Measurements from ENCODE around the gene CACNG1. TPM values are rescaled to one million over a fixed set of nuclear protein-coding genes. Genes with fewer than 3 reads are reported as not detected.

CACNG1 gene
- total and polyA plus RNA-seq, 2 experiments from 2014 or later, result not detected

DNA sequence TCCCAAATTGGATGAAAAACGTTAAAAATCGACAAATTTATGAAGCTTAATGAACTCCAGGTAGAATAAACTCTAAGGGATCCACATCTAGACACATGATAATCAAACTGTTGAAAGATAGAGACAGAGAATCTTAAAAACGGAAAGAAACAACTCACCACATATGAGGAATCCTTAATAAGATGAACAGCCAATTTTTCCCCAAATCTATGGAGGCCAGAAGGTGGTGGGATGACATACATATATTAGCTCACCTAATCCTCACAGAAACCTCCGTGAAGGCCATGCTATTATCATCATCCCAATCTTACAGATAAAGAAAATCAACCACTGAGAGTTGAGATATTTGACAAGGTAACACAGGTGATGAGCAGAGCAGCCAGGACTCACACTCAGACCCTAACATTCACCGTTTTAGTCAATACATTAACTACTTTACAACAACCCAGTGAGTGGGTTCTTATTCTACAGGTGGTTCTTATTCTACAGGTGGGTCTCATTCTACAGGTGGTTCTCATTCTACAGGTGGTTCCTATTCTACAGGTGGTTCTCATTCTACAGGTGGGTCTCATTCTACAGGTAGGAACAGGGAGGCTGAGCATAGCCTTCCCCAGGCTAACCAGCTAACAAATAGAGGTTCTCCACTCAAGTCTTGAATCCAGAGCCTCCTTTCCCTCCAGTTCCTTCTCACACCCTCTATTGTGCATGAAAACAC, 4.8 kb downstream of the CACNG1 start:
- Histone ChIP-seq H2AFZ (no peak overlapping the region), H3K4me3 (no peak overlapping the region), H3K27ac (no peak overlapping the region), H3K79me2 (no peaks in the 10 kb centered on the region), H3K9me3 (ENCODE audit: low read depth) (peaks cover 11% of the 10 kb centered on the region), H3K4me2 (no peak overlapping the region), H3K36me3 (replicated peaks; ENCODE audit: insufficient read depth, low read depth) (no peaks in the 10 kb centered on the region), H3K4me1 (ENCODE audit: insufficient read depth) (no peaks in the 10 kb centered on the region), H3K27me3 (no peaks in the 10 kb centered on the region), H3K9me2 (replicated peaks; ENCODE audit: insufficient read depth) (no peaks in the 10 kb centered on the region), H4K20me1 (ENCODE audit: insufficient read depth, poor library complexity, severe bottlenecking) (no peaks in the 10 kb centered on the region)
- no peak for DNase-seq (ENCODE audit: low spot score)
- TF ChIP-seq, protein P1, sequence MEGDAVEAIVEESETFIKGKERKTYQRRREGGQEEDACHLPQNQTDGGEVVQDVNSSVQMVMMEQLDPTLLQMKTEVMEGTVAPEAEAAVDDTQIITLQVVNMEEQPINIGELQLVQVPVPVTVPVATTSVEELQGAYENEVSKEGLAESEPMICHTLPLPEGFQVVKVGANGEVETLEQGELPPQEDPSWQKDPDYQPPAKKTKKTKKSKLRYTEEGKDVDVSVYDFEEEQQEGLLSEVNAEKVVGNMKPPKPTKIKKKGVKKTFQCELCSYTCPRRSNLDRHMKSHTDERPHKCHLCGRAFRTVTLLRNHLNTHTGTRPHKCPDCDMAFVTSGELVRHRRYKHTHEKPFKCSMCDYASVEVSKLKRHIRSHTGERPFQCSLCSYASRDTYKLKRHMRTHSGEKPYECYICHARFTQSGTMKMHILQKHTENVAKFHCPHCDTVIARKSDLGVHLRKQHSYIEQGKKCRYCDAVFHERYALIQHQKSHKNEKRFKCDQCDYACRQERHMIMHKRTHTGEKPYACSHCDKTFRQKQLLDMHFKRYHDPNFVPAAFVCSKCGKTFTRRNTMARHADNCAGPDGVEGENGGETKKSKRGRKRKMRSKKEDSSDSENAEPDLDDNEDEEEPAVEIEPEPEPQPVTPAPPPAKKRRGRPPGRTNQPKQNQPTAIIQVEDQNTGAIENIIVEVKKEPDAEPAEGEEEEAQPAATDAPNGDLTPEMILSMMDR (IDR thresholded peaks at IDR 0.05; ENCODE audit: poor library complexity), result no peak
- TF ChIP-seq EZH2phosphoT487 (IDR thresholded peaks at IDR 0.05; ENCODE audit: low read depth, severe bottlenecking, unreplicated experiment), result no peak
- no peak for TF ChIP-seq EZH2 (IDR thresholded peaks at IDR 0.05; ENCODE audit: borderline replicate concordance)
- 82% methylated on average over 5 of the region's 5 CpGs for WGBS (ENCODE audit: low lambda C conversion rate, missing lambda C conversion rate)

DNA sequence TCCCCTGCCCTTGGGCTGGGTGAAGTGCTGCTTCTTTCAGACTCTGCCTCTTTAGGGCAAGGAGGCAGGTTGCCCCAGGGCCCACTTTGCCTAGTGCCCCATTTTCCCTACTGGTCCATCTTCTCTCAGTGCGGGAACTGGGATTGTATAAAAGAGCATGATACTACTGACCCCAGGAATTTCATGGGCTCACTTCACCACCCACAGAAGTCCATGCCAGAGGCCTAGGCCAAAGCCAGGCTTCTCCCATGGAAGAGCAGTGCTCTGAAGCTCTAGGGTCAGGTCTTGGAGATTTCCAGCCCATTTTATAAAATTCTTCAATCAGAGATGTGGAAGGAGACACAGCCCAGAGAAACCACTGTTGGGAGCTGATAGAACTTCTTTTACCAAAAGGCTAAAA, 5.7 kb downstream of the CACNG1 start:
- no peaks in the 10 kb centered on the region for H3K36me3 ChIP-seq (replicated peaks; ENCODE audit: insufficient read depth, low read depth)
- no peaks in the 10 kb centered on the region for H3K27me3 ChIP-seq
- 94% methylated on average over 1 of the region's 1 CpG for whole genome bisulfite sequencing (ENCODE audit: low lambda C conversion rate, missing lambda C conversion rate)
- no peak overlapping the region for H3K4me3 ChIP-seq
- TF ChIP-seq EZH2 (IDR thresholded peaks at IDR 0.05; ENCODE audit: borderline replicate concordance), result no peak
- no peak for TF ChIP-seq EZH2phosphoT487 (IDR thresholded peaks at IDR 0.05; ENCODE audit: low read depth, severe bottlenecking, unreplicated experiment)
- TF ChIP-seq, protein P1 (IDR thresholded peaks at IDR 0.05; ENCODE audit: poor library complexity), result no peak
- H3K79me2 ChIP-seq, result no peaks in the 10 kb centered on the region
- no peak for DNase-seq (ENCODE audit: low spot score)
- no peaks in the 10 kb centered on the region for H4K20me1 ChIP-seq (ENCODE audit: insufficient read depth, poor library complexity, severe bottlenecking)
- no peak overlapping the region for H3K27ac ChIP-seq
- peaks cover 11% of the 10 kb centered on the region for H3K9me3 ChIP-seq (ENCODE audit: low read depth)
- no peak overlapping the region for H2AFZ ChIP-seq
- no peak overlapping the region for H3K4me2 ChIP-seq
- H3K9me2 ChIP-seq (replicated peaks; ENCODE audit: insufficient read depth), result no peaks in the 10 kb centered on the region
- H3K4me1 ChIP-seq (ENCODE audit: insufficient read depth), result no peaks in the 10 kb centered on the region

DNA sequence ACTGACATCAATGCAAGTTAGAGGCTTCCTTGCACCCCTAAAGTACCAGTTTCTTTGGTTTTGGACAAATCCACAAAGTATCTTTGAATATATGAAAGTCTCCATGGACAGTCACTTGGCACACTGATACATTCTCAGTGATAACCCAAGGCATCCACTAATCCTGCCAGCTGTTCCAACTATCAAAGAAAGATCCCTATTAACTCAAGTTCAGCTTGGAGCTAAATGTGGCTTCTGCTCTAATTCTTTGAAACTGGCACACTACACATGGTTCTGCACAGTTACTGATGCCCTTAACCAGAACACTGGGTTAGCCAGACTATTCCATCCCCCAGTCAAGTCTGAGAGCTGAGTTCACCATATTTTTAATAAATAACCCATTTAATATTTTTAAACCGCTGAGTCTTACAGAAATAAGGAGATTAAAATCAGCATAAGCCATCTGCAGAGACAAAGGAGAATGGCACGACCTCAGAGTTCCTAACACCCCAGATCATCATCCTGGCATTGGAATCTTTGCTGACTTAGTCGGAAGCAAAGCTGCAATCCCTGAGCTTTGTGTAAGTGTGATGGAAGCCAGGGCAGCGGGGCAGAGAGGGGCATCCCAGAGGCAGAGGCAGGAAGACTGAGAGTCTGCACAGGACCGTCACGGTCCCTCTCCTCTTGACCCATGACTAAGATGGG, 6.3 kb downstream of the CACNG1 start:
- no peaks in the 10 kb centered on the region for H4K20me1 ChIP-seq (ENCODE audit: insufficient read depth, poor library complexity, severe bottlenecking)
- H3K4me3 ChIP-seq, result no peak overlapping the region
- 84% methylated on average over 6 of the region's 6 CpGs for WGBS (ENCODE audit: low lambda C conversion rate, missing lambda C conversion rate)
- H3K79me2 ChIP-seq, result no peaks in the 10 kb centered on the region
- no peak overlapping the region for H3K27ac ChIP-seq
- H3K9me3 ChIP-seq (ENCODE audit: low read depth), result peaks cover 11% of the 10 kb centered on the region
- H3K4me1 ChIP-seq (ENCODE audit: insufficient read depth), result no peaks in the 10 kb centered on the region
- H3K9me2 ChIP-seq (replicated peaks; ENCODE audit: insufficient read depth), result no peaks in the 10 kb centered on the region
- no peak for DNase-seq (ENCODE audit: low spot score)
- no peak overlapping the region for H3K4me2 ChIP-seq
- no peak overlapping the region for H2AFZ ChIP-seq
- TF ChIP-seq, protein P1 (IDR thresholded peaks at IDR 0.05; ENCODE audit: poor library complexity), result no peak
- TF ChIP-seq EZH2phosphoT487 (IDR thresholded peaks at IDR 0.05; ENCODE audit: low read depth, severe bottlenecking, unreplicated experiment), result no peak
- TF ChIP-seq EZH2 (IDR thresholded peaks at IDR 0.05; ENCODE audit: borderline replicate concordance), result no peak
- H3K27me3 ChIP-seq, result no peaks in the 10 kb centered on the region
- H3K36me3 ChIP-seq (replicated peaks; ENCODE audit: insufficient read depth, low read depth), result no peaks in the 10 kb centered on the region

Measured in hepatocyte (in vitro differentiated cells).